RWPE1 (cell line): ENCODE results near the gene DAPK1.

ENCODE experiments used
- CTCF ChIA-PET: fragments of 350-600 bp; sonication (Branson Sonifier 250); formaldehyde crosslinking; extraction: SDS; loops from one replicate; lab custom pipeline; 2021; lab: Yijun Ruan, JAX
- POLR2A ChIA-PET: fragments of 400-600 bp; formaldehyde crosslinking; extraction: SDS; loops from one replicate; lab custom pipeline; 2020; ENCODE audit warnings: antibody characterized with exemption; ENCODE audit not compliant: low non-redundant PET; lab: Yijun Ruan, JAX
- DNase-seq: peaks from one replicate; pipeline ENCODE4 v3.0.0; 2012; ENCODE audit warnings: low spot score
- H3K27ac ChIP-seq: fragments of 450-650 bp; 2 replicates; pipeline ENCODE4 v1.5.1; 2017
- TF ChIP-seq, protein P1 (sequence below): fragments of 450-650 bp; conservative IDR thresholded peaks from 2 replicates; pipeline ENCODE4 v1.5.1; 2017; ENCODE audit warnings: low read depth, mild to moderate bottlenecking

Gene DAPK1

DNA sequence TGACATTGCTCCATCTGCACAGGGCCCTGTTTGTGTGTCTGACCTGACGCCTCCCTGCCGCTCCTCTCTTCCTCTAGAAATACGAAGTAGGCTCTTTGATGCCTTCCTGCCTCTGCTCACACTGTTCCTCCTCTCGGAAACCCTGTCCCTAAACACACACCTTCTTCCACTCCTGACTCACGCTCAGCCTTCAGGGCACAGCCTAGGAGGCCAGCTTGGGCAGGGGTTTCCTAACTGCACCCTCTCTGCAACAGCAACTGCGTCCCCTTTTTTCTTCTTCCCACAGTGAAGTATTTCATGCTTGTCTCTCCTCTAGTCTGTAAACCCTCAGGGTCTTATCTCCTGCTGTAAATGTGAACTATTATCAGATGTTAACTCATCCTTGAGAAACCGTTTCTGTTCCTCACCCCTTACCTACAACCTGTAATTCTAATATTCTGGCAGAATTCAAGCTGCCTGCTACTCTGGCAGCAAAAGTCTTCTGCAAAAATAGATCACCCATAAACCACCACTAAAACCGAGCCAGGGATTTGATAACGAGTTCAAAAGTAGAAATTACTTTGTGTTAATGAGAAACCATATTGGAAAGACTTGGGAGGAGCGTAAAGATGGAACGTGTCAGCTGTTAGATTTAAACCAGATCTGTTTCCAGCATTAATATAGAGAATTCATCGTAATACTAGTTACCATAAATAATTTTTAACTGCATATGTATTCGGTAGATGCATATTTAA, 100.2 kb downstream of the DAPK1 start:
- DNase-seq = no peak
- no peak overlapping the region for H3K27ac ChIP-seq
- ChIA-PET CTCF (interaction anchor here (0.6 kb wide), 1 partner anchor 1094 kb away, joined by 5 read pairs; no protein-coding TSS in a partner anchor), POLR2A (no interaction called here)
- TF ChIP-seq, protein P1, sequence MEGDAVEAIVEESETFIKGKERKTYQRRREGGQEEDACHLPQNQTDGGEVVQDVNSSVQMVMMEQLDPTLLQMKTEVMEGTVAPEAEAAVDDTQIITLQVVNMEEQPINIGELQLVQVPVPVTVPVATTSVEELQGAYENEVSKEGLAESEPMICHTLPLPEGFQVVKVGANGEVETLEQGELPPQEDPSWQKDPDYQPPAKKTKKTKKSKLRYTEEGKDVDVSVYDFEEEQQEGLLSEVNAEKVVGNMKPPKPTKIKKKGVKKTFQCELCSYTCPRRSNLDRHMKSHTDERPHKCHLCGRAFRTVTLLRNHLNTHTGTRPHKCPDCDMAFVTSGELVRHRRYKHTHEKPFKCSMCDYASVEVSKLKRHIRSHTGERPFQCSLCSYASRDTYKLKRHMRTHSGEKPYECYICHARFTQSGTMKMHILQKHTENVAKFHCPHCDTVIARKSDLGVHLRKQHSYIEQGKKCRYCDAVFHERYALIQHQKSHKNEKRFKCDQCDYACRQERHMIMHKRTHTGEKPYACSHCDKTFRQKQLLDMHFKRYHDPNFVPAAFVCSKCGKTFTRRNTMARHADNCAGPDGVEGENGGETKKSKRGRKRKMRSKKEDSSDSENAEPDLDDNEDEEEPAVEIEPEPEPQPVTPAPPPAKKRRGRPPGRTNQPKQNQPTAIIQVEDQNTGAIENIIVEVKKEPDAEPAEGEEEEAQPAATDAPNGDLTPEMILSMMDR = no peak

DNA sequence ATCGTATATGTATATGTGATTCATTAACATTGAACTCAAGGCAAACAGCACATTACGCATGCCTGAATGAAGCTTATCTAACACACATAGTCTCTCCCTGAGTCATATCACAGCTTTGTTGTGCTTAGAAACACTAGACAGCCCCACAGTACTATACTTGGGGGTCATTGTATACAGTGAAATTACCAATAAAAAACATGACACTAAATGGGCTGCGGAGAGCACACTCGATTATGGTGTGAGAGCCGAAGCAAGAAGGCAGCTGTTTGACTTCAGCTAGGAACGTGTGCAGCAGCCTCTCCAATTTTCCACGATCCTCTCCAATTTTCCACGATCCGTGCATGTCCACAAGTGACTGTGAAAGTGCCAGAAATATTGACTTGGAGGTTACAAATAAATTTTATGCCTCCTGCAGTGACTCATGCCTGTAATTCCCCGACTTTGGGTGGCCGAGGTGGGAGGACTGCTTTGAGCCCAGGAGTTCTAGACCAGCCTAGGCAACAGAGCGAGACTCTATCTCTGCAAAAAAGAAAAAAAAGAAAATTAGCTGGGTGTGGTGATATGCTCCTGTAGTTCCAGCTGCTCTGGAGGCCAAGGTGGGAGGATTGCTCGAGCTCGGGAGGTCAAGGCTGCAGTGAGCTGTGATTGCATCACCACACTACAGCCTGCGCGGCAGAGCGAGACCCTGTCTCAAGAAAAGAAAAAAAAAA, 102.4 kb downstream of the DAPK1 start:
- ChIA-PET POLR2A (no interaction called here), CTCF (interaction anchor here (0.6 kb wide), 1 partner anchor 30 kb away, joined by 3 read pairs; no protein-coding TSS in a partner anchor)
- TF ChIP-seq, protein P1 = no peak
- no peak overlapping the region for H3K27ac ChIP-seq
- DNase-seq = peak; percentile 31

DNA sequence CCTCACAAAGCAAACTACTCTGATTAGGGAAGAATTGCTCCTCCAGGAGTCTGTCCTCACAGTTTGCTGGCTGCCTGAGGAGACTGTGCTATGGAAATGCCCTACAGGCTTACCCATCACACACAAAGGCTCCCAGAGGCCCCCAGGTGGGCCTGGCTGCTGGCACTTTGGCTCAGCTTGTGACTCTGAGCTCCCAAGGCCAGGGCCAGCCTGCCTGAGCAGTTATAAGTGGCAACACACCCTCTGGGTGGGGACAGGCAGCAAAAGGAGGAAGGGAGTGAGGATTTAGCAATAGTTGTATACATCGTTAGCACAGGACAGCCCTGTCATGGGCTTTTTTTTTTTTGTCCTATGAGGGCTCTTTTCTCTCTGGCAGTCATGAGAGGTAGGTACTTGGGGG, 103.5 kb downstream of the DAPK1 start:
- CTCF ChIA-PET = interaction anchor here (0.6 to 0.9 kb wide), 4 partner anchors 8 to 1857 kb away, joined by 3 to 5 read pairs (median 4); no protein-coding TSS in a partner anchor
- H3K27ac ChIP-seq = peak overlapping the region; percentile 36

DNA sequence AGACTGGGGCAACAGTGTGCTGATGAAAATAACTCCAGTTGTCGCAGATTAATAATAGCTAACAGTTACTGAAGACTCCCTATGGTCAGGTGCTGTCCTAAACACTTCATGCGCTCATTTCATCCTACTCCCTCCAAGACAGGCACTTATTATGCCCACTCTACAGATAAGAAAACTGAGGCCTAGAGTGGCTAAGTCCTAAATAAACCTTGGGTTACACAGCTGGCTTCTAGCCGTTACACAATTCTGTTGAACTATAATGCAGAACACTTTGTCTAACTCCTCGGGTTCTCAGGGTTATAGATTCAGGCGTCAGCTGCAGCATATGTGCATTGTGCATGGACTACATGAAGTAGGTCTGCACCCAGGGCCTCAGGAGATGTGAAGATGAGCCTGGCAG, 103.9 kb downstream of the DAPK1 start:
- H3K27ac ChIP-seq = no peak overlapping the region
- POLR2A ChIA-PET = no interaction called here
- TF ChIP-seq, protein P1 = no peak
- CTCF ChIA-PET = interaction anchor here (0.6 to 0.9 kb wide), 4 partner anchors 8 to 1858 kb away, joined by 3 to 5 read pairs (median 3); no protein-coding TSS in a partner anchor
- no peak for DNase-seq

More for the DNA sequence above, 103.5 kb downstream of the DAPK1 start:
- DNase-seq = no peak
- TF ChIP-seq, protein P1 = no peak
- POLR2A ChIA-PET = no interaction called here

DNA sequence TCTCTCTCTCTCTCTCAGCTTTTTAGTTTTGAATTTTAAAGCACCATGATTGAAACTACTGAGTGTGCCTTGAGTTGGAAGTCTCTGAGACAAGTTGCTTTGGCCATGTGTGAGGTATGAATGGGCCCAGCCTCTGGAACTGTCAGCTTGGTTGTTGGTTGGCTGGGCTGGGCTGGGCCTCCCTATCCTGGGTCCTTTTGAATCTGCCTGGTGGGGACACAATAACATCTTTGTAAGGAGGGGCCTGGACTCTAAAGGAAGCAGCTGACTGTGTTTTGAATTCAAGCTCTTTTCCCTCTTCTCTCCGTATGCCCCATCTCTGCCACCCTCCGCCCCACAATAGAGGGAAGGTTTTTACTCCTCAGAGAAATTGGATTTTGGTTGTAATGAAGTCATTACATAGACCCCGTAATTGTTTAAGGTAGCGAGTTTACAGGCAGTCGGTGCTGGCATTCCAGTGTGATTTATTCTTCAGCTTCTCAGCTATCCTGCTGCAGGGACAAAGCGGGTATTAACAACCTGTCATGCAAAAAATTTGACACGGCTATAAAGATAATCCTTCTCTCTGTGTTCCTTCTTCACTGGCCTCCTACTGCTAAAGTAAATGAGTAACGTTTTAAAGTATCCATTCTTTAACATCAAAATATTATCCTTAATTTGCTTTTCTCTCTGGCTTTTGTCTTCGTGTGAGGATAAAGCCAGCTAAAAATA, 105.4 kb downstream of the DAPK1 start:
- H3K27ac ChIP-seq = no peak overlapping the region
- TF ChIP-seq, protein P1 = no peak
- DNase-seq = no peak
- ChIA-PET CTCF (no interaction called here), POLR2A (no interaction called here)
